ENCODE measurements around the gene ADAMTS6.

ADAMTS6 gene

DNA sequence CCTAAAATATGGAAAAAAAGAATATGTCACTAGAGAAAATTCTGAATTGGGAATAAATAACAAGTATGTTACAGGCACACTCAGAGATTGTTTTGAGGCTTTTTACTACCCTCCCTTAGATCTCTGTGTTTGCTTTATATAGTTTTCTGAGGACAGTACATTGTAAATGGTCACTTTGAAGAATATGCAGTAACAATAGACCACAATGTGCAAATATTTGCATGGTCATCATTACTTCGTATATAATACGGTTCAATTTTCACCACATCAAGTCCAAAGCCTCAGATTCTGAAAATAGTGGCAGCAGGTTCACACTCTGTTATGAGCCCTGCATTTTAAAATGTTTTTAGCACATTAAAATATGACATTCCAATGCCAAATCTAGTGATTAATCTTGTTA is 238.6 kb downstream of the ADAMTS6 start:
- Histone ChIP-seq H4K8ac (ENCODE audit: low read depth, low read length) (no peak overlapping the region), H3K36me3 (replicated peaks in 1 of 2; ENCODE audit: control insufficient read depth in 2 of 2, insufficient read depth in 2 of 2, low read length in 2 of 2) (no peaks in the 10 kb centered on the region), H3K27me3 (ENCODE audit: control insufficient read depth in 3 of 3, insufficient read depth in 3 of 3, low read depth in 1 of 3, low read length in 3 of 3) (no peaks in the 10 kb centered on the region), H2BK12ac (ENCODE audit: low read length) (no peak overlapping the region), H3K18ac (ENCODE audit: low read length) (no peak overlapping the region), H3K23ac (ENCODE audit: low read depth, low read length, poor library complexity) (no peak overlapping the region), H2AFZ (ENCODE audit: low read length) (no peak overlapping the region), H3K4me1 (ENCODE audit: control insufficient read depth in 2 of 2, insufficient read depth in 1 of 2, low read depth in 1 of 2, low read length in 2 of 2) (no peaks in the 10 kb centered on the region), H3K9me3 (replicated peaks in 1 of 2; ENCODE audit: control insufficient read depth in 2 of 2, insufficient read depth in 1 of 2, low read depth in 1 of 2, low read length in 2 of 2) (no peaks in the 10 kb centered on the region), H3K4ac (ENCODE audit: low read length) (no peak overlapping the region), H3K4me2 (ENCODE audit: insufficient read depth, low read length, poor library complexity, severe bottlenecking) (no peak overlapping the region), H3K79me1 (ENCODE audit: low read depth, low read length) (no peaks in the 10 kb centered on the region), H2BK15ac (ENCODE audit: low read length) (no peak overlapping the region), H3K14ac (ENCODE audit: low read length) (no peak overlapping the region), H2BK5ac (ENCODE audit: low read length) (no peak overlapping the region), H2AK5ac (ENCODE audit: low read depth, low read length) (no peak overlapping the region), H3K9ac (ENCODE audit: low read depth, low read length, poor library complexity) (no peak overlapping the region), H3K4me3 (ENCODE audit: low read length in 2 of 2) (no peak overlapping the region), H2BK120ac (ENCODE audit: low read depth, low read length) (no peak overlapping the region), H4K91ac (ENCODE audit: low read depth, low read length, poor library complexity) (no peak overlapping the region), H3K27ac (replicated peaks; ENCODE audit: low read length) (no peak overlapping the region)
- DNase-seq (ENCODE audit: low spot score) = no peak
- no CpG with 5 or more reads among the region's 2 CpGs for WGBS, 2 donors (ENCODE audit: extremely low coverage in 2 of 2, insufficient read length in 2 of 2, insufficient replicate concordance in 1 of 2)

DNA sequence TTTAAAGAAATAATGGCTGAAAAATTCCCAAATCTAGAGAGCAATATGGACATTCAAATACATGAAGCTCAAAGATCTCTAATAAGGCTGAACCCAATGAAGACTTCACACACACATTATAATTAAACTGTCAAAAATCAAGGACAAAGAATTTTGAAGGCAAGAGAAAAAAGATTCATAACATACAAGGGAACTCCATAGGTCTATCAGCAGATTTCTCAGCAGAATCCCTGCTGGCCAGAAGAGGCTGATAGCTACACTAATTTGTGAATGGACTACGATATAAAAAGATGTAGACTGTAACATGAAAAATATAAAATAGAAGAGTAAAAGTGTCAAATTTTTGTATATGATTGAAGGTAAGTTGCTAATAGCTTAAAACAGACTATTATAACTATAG is 251.9 kb downstream of the ADAMTS6 start:
- no peak overlapping the region for H3K4me3 ChIP-seq (ENCODE audit: low read length in 2 of 2)
- H3K4me2 ChIP-seq (ENCODE audit: insufficient read depth, low read length, poor library complexity, severe bottlenecking) = no peak overlapping the region
- no peaks in the 10 kb centered on the region for H3K36me3 ChIP-seq (replicated peaks in 1 of 2; ENCODE audit: control insufficient read depth in 2 of 2, insufficient read depth in 2 of 2, low read length in 2 of 2)
- H3K4me1 ChIP-seq (ENCODE audit: control insufficient read depth in 2 of 2, insufficient read depth in 1 of 2, low read depth in 1 of 2, low read length in 2 of 2) = no peaks in the 10 kb centered on the region
- H2AFZ ChIP-seq (ENCODE audit: low read length) = no peak overlapping the region
- no peak overlapping the region for H2BK120ac ChIP-seq (ENCODE audit: low read depth, low read length)
- no peak overlapping the region for H2BK12ac ChIP-seq (ENCODE audit: low read length)
- H4K8ac ChIP-seq (ENCODE audit: low read depth, low read length) = no peak overlapping the region
- no peak for DNase-seq (ENCODE audit: low spot score)
- no peak overlapping the region for H2AK5ac ChIP-seq (ENCODE audit: low read depth, low read length)
- no peaks in the 10 kb centered on the region for H3K27me3 ChIP-seq (ENCODE audit: control insufficient read depth in 3 of 3, insufficient read depth in 3 of 3, low read depth in 1 of 3, low read length in 3 of 3)
- no peak overlapping the region for H3K4ac ChIP-seq (ENCODE audit: low read length)
- H2BK15ac ChIP-seq (ENCODE audit: low read length) = no peak overlapping the region
- H2BK5ac ChIP-seq (ENCODE audit: low read length) = no peak overlapping the region
- no peak overlapping the region for H3K23ac ChIP-seq (ENCODE audit: low read depth, low read length, poor library complexity)
- peaks cover 5 to 12% of the 10 kb centered on the region in 2 donors for H3K9me3 ChIP-seq (replicated peaks in 1 of 2; ENCODE audit: control insufficient read depth in 2 of 2, insufficient read depth in 1 of 2, low read depth in 1 of 2, low read length in 2 of 2)
- H3K27ac ChIP-seq (replicated peaks; ENCODE audit: low read length) = no peak overlapping the region
- no peak overlapping the region for H4K91ac ChIP-seq (ENCODE audit: low read depth, low read length, poor library complexity)
- no CpG with 5 or more reads among the region's 1 CpG for WGBS, 2 donors (ENCODE audit: extremely low coverage in 2 of 2, insufficient read length in 2 of 2, insufficient replicate concordance in 1 of 2)
- no peak overlapping the region for H3K14ac ChIP-seq (ENCODE audit: low read length)
- H3K79me1 ChIP-seq (ENCODE audit: low read depth, low read length) = no peaks in the 10 kb centered on the region
- no peak overlapping the region for H3K9ac ChIP-seq (ENCODE audit: low read depth, low read length, poor library complexity)
- no peak overlapping the region for H3K18ac ChIP-seq (ENCODE audit: low read length)

DNA sequence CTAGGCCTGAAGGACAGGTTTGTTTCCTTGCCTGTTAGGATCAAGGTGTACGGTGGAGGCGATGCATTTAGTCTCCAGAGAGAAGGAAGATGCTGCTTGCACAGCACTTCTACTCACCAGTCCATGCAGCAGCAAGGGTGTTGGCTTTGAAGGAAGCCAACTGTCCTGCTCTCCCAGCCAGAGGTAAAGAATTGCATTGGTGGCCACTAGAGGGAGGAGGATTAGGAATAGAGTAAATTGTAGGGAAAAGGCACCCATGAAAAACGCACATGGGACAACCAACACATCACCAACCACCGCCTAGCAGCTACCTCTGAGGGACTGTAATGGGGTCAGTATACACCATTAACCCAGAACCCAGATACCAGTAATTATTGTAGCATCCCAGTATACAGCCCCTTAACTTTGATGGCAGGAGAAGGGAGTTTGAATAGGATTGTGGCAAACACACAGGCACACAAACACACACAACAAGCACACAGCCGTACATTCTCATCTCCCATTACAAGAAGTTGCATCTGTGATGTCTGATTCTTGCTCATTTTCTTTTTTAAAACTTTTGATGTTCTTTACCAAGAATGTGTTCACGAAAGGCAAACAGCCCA is 267.7 kb downstream of the ADAMTS6 start:
- DNase-seq (ENCODE audit: low spot score) = no peak
- no peak overlapping the region for H3K4me3 ChIP-seq (ENCODE audit: low read length in 2 of 2)
- no peak overlapping the region for H2AFZ ChIP-seq (ENCODE audit: low read length)
- no peaks in the 10 kb centered on the region for H3K27me3 ChIP-seq (ENCODE audit: control insufficient read depth in 3 of 3, insufficient read depth in 3 of 3, low read depth in 1 of 3, low read length in 3 of 3)
- no peak overlapping the region for H3K4ac ChIP-seq (ENCODE audit: low read length)
- H3K4me2 ChIP-seq (ENCODE audit: insufficient read depth, low read length, poor library complexity, severe bottlenecking) = no peak overlapping the region
- H4K91ac ChIP-seq (ENCODE audit: low read depth, low read length, poor library complexity) = no peak overlapping the region
- no peak overlapping the region for H2BK12ac ChIP-seq (ENCODE audit: low read length)
- H4K8ac ChIP-seq (ENCODE audit: low read depth, low read length) = no peak overlapping the region
- no peaks in the 10 kb centered on the region for H3K4me1 ChIP-seq (ENCODE audit: control insufficient read depth in 2 of 2, insufficient read depth in 1 of 2, low read depth in 1 of 2, low read length in 2 of 2)
- no peaks in the 10 kb centered on the region for H3K9me3 ChIP-seq (replicated peaks in 1 of 2; ENCODE audit: control insufficient read depth in 2 of 2, insufficient read depth in 1 of 2, low read depth in 1 of 2, low read length in 2 of 2)
- H3K23ac ChIP-seq (ENCODE audit: low read depth, low read length, poor library complexity) = no peak overlapping the region
- peaks cover 0 to 2% of the 10 kb centered on the region in 2 donors for H3K36me3 ChIP-seq (replicated peaks in 1 of 2; ENCODE audit: control insufficient read depth in 2 of 2, insufficient read depth in 2 of 2, low read length in 2 of 2)
- H3K27ac ChIP-seq (replicated peaks; ENCODE audit: low read length) = no peak overlapping the region
- no peak overlapping the region for H3K14ac ChIP-seq (ENCODE audit: low read length)
- WGBS, 2 donors (ENCODE audit: extremely low coverage in 2 of 2, insufficient read length in 2 of 2, insufficient replicate concordance in 1 of 2) = no CpG with 5 or more reads among the region's 6 CpGs
- H2BK120ac ChIP-seq (ENCODE audit: low read depth, low read length) = no peak overlapping the region
- no peaks in the 10 kb centered on the region for H3K79me1 ChIP-seq (ENCODE audit: low read depth, low read length)
- H3K18ac ChIP-seq (ENCODE audit: low read length) = no peak overlapping the region
- no peak overlapping the region for H2BK5ac ChIP-seq (ENCODE audit: low read length)
- no peak overlapping the region for H2AK5ac ChIP-seq (ENCODE audit: low read depth, low read length)
- H3K9ac ChIP-seq (ENCODE audit: low read depth, low read length, poor library complexity) = no peak overlapping the region
- H2BK15ac ChIP-seq (ENCODE audit: low read length) = no peak overlapping the region

DNA sequence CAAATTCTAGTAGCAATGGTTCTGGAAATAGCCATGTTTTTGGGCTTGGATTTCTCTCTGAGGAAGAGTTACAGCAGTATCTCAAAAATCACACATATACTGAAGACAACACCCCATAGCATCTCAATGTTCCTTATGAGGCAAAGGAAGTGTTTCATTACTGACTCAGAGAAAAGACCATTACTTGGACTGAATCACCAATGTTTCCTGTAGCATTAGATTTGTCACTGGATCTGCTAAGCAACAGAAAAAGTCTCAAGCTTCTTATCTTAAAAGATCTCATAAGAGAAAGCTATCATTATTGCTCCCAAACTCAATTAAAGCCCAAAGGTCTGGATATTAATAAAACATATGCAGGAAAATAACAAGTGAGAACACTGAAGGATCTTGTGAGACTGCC is 272.4 kb downstream of the ADAMTS6 start:
- no peak overlapping the region for H3K27ac ChIP-seq (replicated peaks; ENCODE audit: low read length)

More for the DNA sequence above, 272.4 kb downstream of the ADAMTS6 start:
- Histone ChIP-seq H2AK5ac (ENCODE audit: low read depth, low read length) (no peak overlapping the region), H3K23ac (ENCODE audit: low read depth, low read length, poor library complexity) (no peak overlapping the region), H3K9ac (ENCODE audit: low read depth, low read length, poor library complexity) (no peak overlapping the region), H3K27me3 (ENCODE audit: control insufficient read depth in 3 of 3, insufficient read depth in 3 of 3, low read depth in 1 of 3, low read length in 3 of 3) (no peaks in the 10 kb centered on the region), H2AFZ (ENCODE audit: low read length) (no peak overlapping the region), H3K4me2 (ENCODE audit: insufficient read depth, low read length, poor library complexity, severe bottlenecking) (no peak overlapping the region), H3K36me3 (replicated peaks in 1 of 2; ENCODE audit: control insufficient read depth in 2 of 2, insufficient read depth in 2 of 2, low read length in 2 of 2) (peaks cover 0 to 2% of the 10 kb centered on the region in 2 donors), H3K4me1 (ENCODE audit: control insufficient read depth in 2 of 2, insufficient read depth in 1 of 2, low read depth in 1 of 2, low read length in 2 of 2) (no peaks in the 10 kb centered on the region), H3K4ac (ENCODE audit: low read length) (no peak overlapping the region), H4K91ac (ENCODE audit: low read depth, low read length, poor library complexity) (no peak overlapping the region), H2BK5ac (ENCODE audit: low read length) (no peak overlapping the region), H2BK15ac (ENCODE audit: low read length) (no peak overlapping the region), H3K14ac (ENCODE audit: low read length) (no peak overlapping the region), H3K79me1 (ENCODE audit: low read depth, low read length) (no peaks in the 10 kb centered on the region), H2BK12ac (ENCODE audit: low read length) (no peak overlapping the region), H4K8ac (ENCODE audit: low read depth, low read length) (no peak overlapping the region), H2BK120ac (ENCODE audit: low read depth, low read length) (no peak overlapping the region), H3K4me3 (ENCODE audit: low read length in 2 of 2) (no peak overlapping the region), H3K18ac (ENCODE audit: low read length) (no peak overlapping the region), H3K9me3 (replicated peaks in 1 of 2; ENCODE audit: control insufficient read depth in 2 of 2, insufficient read depth in 1 of 2, low read depth in 1 of 2, low read length in 2 of 2) (no peaks in the 10 kb centered on the region)
- DNase-seq (ENCODE audit: low spot score) = no peak
